ENCODE measurements around the gene TRIM67.
A peak's percentile ranks its signal among the peaks of the same experiment; 100 is the strongest.
"Not testable (repeated sequence)": the region's sequence is repeated elsewhere in the genome, so short reads cannot be mapped to it uniquely, and the experiment has no call there.

Gene TRIM67

DNA sequence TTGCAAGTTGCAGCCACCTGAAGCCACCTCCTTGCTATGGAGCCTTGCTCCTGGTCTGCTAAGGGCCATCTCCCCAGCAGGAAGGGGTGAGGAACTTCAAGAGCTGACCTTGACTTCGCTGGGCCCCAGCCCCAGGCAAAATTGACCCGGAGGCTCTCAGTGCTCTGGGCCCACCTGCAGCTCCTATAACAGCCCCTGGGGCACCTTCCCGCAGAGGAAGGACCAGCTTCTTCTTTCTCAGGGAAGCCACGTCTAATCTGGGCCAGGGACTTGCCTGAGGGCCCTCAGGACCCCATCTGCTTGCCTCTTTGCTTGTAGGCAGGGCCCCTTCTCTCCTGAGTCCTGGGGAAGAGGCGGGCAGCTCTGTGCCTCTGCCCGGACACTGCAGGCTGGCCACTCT, 48.3 kb downstream of the TRIM67 start:
- no peak for TF ChIP-seq CTCF (IDR thresholded peaks at IDR 0.05; ENCODE audit: extremely low read depth, missing control alignments)
- no peak for DNase-seq (ENCODE audit: low spot score)

DNA sequence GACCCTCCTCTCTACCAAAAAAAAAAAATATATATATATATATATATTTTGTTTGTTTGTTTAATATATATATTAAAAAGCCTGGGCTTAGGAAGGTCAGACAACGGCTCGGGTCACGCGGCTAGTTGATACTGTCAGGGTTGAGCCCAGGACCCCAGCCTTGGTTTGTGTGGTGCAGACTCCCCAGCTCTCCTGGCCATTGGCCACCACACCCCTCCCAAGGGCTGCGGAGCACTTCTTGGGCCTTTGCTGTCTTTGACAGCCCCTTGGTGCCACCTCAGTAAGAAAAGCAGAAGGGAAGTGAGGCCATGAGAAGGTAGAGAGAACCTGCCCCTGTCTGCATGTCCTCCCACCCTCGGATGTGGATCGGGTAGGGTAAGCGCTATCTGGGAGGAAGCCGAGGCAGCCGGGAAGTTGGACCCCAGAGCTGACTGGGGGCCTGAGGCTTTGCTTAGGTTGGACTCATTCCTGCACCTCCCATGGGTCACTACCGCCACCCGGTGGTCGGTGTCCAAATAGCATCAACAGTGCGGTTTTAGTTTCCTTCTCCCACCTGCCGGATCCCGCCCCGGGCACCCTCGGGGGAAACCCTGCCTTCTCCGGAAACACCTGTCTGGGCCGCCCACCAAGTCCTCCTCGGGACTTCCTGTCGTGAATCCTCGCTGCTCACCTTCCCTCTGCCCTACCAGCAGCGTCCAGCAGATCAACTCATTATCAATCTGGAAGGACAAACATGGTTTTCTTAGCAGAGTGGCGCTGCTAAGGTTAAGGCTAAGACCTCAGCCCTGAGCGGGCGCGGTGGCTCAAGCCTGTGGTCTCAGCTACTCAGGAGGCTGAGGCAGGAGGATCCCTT, 49.4 kb downstream of the TRIM67 start:
- peak; percentile 88 for DNase-seq (ENCODE audit: low spot score)
- TF ChIP-seq CTCF (IDR thresholded peaks at IDR 0.05; ENCODE audit: extremely low read depth, missing control alignments): peak; percentile 80

DNA sequence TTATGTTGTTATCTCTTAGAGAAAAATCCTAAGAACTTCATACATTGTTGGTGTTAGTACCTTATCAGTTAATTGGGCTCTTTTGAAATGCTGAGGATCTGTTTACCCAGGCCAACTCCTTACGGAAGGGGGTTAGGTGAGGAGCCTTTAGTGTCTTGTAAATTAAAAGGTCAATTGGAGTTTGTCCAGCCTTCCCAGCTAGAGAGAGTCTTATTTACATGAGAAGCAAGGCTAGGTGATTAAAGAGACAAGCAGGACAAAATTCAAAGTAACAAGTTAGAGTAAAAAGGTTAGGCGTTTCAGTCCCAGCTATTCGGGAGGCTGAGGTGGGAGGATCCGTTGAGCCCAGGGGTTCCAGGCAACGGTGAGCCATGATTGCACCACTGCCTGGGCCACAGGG, 50.4 kb downstream of the TRIM67 start:
- not testable (repeated sequence) for DNase-seq (ENCODE audit: low spot score)

DNA sequence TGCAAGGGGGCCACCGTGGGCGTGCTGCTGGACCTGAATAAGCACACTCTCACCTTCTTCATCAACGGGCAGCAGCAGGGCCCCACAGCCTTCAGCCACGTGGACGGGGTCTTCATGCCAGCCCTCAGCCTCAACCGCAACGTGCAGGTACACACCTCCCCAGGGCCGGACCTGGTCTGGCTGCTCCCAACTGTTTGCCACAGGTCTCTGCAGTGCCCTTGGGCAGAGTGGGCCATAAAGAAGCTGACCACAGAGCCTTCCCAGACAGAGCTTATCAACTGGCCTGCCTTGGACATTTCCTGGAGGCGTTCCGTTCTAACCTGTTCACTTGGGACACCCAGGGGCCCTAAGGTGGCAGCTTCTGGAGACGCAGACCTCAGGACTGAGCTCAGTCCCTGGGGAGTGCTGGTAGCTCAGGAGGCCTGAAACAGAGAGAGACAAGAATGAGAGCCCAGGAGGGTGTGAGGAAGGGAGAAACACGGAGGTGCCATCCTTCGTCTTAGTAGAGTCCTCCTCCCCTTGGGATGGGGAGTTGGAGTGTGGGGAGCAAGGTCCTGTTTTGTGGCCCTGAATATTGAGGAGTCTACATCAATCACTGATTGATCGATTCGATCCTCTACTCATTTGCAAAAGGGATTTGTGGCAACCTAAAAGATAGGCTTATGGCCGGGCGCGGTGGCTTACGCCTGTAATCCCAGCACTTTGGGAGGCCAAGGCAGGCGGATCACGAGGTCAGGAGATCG, 52.1 kb downstream of the TRIM67 start:
- DNase-seq (ENCODE audit: low spot score): no peak
- no peak for TF ChIP-seq CTCF (IDR thresholded peaks at IDR 0.05; ENCODE audit: extremely low read depth, missing control alignments)

DNA sequence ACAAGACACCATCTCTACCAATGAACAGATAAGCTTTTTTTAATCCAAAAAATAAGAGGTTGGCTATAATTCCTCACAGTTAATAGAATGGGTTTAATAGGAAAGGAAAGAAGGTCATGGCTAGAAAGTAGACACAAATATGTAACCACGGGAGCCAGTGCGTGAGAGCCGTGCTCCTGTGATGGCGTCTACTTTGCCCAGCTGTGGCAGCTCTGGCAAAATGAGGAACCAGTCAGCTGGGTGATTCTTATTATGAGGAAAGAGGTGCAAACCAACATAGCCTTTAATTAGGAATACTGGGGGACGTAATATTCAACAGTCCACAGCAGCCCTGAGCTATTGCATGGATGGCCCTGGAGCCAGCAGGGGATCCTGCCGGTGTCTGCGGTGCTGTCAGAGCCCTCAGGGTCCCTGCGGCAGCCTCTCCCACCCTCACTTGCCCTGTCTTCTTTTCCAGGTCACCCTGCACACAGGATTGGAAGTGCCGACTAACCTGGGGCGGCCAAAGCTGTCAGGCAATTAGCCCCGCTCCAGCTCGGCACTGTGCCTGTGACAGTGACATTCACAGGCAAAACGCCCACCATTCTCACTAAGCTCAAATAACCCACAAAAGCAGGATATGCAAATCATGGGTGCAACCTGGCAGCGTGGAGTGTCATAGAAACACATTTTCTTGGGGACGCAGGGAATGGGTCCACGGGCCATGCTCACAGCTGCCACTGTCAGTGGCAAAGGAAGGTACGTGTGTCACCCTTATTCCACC, 53.2 kb downstream of the TRIM67 start:
- DNase-seq (ENCODE audit: low spot score): peak; percentile 17

GRCh38 chr1:231215681-231216385, 54.0 kb downstream of the TRIM67 start:
- peak; percentile 19 for DNase-seq (ENCODE audit: low spot score)
- no peak for TF ChIP-seq CTCF (IDR thresholded peaks at IDR 0.05; ENCODE audit: extremely low read depth, missing control alignments)

More for the DNA sequence above, 53.2 kb downstream of the TRIM67 start:
- no peak for TF ChIP-seq CTCF (IDR thresholded peaks at IDR 0.05; ENCODE audit: extremely low read depth, missing control alignments)

DNA sequence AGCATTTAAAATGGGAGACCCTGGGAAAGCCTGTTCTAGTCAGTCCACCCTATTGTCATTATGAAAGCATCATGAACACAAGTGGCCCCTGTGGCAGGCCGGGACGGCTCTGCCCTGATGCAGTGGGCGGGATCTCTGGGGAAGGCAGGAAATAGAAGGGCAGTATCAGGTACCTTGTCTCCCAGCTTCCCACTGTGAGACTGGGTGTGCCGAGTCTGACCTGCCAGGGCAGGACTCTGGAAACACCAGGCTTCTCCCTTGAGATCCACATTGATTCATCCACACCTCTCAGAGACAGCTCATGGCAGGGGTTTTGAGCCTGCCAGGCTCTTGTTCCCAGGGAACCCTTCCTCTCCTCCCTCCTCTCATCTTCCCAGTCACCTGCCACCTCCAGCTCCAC, 54.6 kb downstream of the TRIM67 start:
- DNase-seq (ENCODE audit: low spot score): no peak
- TF ChIP-seq CTCF (IDR thresholded peaks at IDR 0.05; ENCODE audit: extremely low read depth, missing control alignments): no peak
